ENCODE results near the gene GATD1.

GATD1 gene

DNA sequence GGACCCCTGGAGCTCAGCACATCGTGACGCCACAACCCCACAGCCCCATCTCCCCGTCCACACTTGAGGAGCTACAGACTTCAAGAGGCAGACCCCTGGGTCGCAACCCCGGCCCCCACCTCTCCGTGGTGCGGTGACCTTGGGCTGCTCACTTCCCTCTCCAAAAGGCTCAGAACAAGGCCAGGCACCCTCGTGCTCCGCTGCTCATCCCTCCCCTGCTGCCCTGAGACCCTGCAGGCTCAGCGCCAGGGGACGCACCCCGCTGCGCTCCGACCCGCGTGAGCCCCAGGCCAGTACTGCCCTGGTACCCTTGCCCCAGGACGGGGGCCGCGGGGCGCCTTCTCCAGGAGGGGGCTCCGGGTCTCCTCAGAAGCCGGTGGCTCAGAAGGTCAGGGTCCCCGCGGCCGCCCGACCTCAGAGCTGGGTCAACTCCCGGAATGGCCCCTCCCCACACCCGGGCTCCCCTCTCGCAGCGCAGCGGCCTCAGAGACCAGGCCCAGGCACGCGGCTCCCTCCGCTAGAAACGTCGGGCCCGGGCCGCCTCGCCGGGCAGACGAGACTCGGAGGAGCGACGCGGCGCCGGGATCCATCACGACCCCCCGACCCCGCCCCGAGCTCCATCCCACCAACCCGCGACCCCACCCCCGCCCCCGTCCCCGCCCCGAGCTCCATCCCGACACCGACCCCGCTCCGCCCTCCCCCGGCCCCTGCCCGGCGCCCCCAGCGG, 563 bp downstream of the GATD1 start:
- no peak for FAIRE-seq

- FAIRE-seq = no peak
Observed at GRCh38 chr11:776263-776560, 1.1 kb downstream of the GATD1 start.

DNA sequence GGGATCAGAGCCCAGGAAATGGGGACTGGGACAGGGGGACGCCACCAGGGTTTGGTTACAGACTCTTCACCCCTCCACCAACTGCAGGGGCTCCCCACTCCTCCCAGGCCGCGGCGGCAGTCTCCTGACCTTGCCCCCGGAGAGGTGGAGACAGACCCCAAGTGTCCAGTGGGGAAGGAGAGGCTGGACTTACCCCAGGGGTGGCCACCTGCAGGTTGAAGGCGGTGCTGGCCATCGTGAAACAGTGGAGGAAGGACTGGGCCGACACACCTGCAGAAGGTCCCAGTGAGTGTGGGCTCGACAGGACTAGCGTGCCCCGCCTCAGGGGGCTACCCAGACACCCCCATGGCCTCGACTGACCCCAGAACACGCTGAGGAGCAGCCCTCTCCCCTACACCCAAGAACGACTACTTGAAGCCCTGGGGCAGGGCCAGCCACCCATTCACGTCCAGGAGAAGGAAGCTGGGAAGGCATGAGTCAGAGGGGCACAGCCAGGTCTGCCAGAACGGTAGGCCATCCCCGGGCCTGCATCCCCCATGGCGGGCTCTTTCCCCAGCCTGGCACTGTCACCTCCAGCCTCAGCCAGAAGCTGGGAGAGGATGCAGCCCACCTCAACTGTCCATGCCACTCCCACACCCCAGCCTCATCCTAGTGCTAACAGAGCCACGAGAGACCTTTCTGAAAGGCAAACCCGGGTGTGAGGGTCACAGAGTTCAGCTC, 2.3 kb downstream of the GATD1 start:
- no peak for FAIRE-seq

DNA sequence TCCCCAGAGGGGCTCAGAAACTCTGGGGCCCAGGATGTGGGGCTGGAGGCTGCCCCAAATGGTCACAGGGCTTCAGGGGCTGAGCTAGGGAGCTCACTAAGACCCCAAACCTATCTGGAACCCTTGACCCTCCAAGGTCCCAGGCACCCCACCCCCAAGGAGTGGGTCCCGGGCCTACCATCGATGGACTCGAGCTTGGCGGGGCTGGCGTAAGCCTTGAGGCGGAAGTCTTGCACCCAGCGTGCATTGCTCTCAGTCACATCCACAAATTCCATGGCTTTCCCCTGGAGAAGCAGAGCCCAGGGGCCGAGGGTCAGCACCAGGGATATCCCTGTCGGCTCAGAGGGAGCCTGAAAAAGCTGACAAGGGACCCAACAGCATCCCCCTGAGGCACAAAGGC, 3.5 kb downstream of the GATD1 start:
- no peak for FAIRE-seq

GRCh38 chr11:773425-773824, 3.9 kb downstream of the GATD1 start:
- no peak for FAIRE-seq

- FAIRE-seq = no peak
Observed at GRCh38 chr11:772429-773390, 4.6 kb downstream of the GATD1 start.

- no peak for FAIRE-seq
Observed at GRCh38 chr11:771617-772204, 5.6 kb downstream of the GATD1 start.

DNA sequence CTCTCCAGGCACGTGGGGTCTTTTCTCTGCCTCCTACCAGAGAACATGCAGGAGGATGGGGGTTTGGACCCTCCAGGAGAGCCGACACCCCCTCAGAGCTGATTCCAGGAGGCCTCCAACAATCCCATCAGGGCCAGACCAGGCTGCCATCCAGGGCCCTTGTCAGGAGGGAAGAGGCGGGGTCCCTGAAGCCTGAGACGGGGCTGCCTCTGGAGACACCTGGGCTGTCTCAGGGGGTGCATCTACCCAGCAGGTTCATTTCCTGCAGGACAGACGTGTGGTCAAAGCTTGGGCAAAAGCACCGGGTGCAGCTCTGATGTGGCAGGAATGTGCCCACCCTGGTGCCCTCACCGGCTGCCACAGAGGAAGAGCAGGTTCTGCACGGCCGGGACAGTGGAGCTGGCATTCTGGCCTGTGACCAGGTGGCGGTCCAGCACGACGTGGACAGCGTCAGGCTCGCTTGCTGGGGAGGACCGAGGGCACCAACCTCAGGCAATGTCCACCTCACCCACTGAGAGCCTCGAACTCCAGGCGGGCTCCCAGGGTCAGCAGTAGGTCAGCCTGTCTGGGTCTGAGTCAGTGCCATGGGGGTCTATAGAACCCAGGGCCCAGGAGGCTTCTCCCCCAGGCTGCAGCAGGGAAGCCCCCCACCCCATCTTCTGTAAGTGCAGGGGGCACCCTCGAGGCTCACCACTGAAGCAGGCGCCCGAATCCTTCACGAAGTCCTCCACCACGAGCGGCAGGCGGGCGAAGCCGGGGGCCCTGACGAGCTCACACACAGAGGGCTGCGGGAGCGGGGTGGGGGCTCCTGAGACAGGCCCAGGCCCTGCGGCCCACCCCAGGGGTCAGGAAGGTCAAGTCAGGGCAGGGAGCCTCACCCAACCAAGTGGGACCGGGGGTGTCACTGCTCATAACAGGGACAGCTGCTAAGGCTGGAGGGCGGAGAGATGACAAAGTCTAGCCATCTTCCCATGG, 6.4 kb downstream of the GATD1 start:
- FAIRE-seq = no peak

GRCh38 chr11:769887-770641, 7.2 kb downstream of the GATD1 start:
- no peak for FAIRE-seq

- FAIRE-seq = no peak
Observed at GRCh38 chr11:767238-767637, 10.0 kb downstream of the GATD1 start.

DNA sequence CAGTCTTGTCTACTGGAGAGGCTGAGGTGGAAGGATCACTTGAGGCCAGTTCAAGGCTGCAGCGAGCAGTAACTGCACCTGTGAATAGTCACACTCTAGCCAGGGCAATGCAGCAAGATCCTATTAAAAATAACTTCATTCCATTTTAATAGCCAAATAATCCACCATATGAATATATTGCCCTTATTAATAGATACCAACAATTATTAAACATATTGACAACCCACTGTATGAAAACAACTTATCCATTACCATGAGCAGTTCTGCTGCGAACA, 10.4 kb downstream of the GATD1 start:
- no peak for FAIRE-seq

- no peak for FAIRE-seq
Observed at GRCh38 chr11:766106-766935, 11.0 kb downstream of the GATD1 start.

DNA sequence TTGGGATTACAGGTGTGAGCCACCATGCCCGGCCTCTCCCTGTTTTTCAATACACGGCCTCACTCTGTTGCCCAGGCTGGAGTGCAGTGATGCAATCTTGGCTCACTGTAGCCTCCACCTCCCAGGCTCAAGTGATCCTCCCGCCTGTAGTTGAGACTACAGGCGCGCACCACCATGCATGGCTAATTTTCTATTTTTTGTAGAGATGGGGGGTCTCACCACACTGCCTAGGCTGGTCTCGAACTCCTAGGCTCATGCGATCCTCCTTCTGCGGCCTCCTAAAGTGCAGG, 11.5 kb downstream of the GATD1 start:
- no peak for FAIRE-seq

GRCh38 chr11:765025-765801, 12.1 kb downstream of the GATD1 start:
- FAIRE-seq = no peak

- FAIRE-seq = no peak
Observed at GRCh38 chr11:764322-765024, 12.8 kb downstream of the GATD1 start.

- no peak for FAIRE-seq
Observed at GRCh38 chr11:763549-764321, 13.6 kb downstream of the GATD1 start.

DNA sequence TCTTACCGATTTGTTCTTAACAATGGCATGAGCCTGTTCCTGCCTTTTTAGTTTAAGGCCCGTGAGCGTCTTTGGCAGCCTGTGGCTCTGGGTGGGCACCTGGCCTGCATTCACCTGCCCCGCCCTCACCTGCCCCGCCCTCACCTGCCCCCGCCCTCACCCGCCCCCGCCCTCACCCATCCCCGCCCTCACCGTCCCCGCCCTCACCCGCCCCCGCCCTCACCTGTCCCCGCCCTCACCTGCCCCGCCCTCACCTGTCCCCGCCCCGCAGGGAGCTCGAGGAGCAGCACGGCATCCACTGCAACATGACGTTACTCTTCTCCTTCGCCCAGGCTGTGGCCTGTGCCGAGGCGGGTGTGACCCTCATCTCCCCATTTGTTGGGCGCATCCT, 14.2 kb downstream of the GATD1 start:
- FAIRE-seq = no peak

GRCh38 chr11:762421-763072, 14.7 kb downstream of the GATD1 start:
- no peak for FAIRE-seq
